Peyer's patch (tissue), 4 donors: ENCODE measurements around the gene PIAS4. TPM values are rescaled to one million over a fixed set of nuclear protein-coding genes. Genes with fewer than 3 reads are reported as not detected.
"Not testable (repeated sequence)": the region's sequence is repeated elsewhere in the genome, so short reads cannot be mapped to it uniquely, and the experiment has no call there.

Source experiments
- DNase-seq, 3 donors: peaks; one replicate each; pipeline ENCODE4 v3.0.0-alpha.2; 2017 to 2019
- H3K27ac ChIP-seq, 4 donors: fragments of 200-600 bp; sonication (generic); one replicate each; pipeline ENCODE4 v1.5.1; 2016 to 2019
- H3K27me3 ChIP-seq, 2 donors: fragments of 200-600 bp; sonication (generic); one replicate each; pipeline ENCODE4 v1.5.1; 2019
- H3K36me3 ChIP-seq, 3 donors: fragments of 200-600 bp; sonication (generic); one replicate each; pipeline ENCODE4 v1.5.1; 2016 to 2019
- H3K4me1 ChIP-seq, 4 donors: fragments of 200-600 bp; sonication (generic); one replicate each; pipeline ENCODE4 v1.5.1; 2016 to 2019
- H3K4me3 ChIP-seq, 4 donors: fragments of 200-600 bp; sonication (generic); 1 replicate in 3 of 4; 2 replicates in 1 of 4; pipeline ENCODE4 v1.5.1; 2016 to 2019; ENCODE audit warnings: mild to moderate bottlenecking in 1 of 4
- H3K9me3 ChIP-seq, 4 donors: fragments of 200-600 bp; sonication (generic); one replicate each; pipeline ENCODE4 v1.5.1; 2016 to 2019; ENCODE audit warnings: mild to moderate bottlenecking in 1 of 4
- POLR2A ChIP-seq, 2 donors: fragments of 450-650 bp; IDR thresholded peaks; one replicate each; pipeline ENCODE4 v1.5.1; 2017; ENCODE audit warnings: antibody characterized with exemption in 2 of 2, mild to moderate bottlenecking in 2 of 2, moderate library complexity in 2 of 2
- total RNA-seq, 4 donors: library from RNA; depleted of rRNA; stranded (reverse); fragments of >200 nt; gene quantifications; one replicate each; pipeline ENCODE4 v1.1.0, GENCODE V29; 2016
- TF ChIP-seq, protein P1 (sequence below), 6 experiments: fragments of 450-650 bp in 4 of 6; fragments of 200-600 bp in 2 of 6; sonication (generic) in 1 of 6; IDR thresholded peaks; one replicate each; pipeline ENCODE4 v1.5.1; 2017 to 2019; ENCODE audit warnings: antibody characterized with exemption in 6 of 6, mild to moderate bottlenecking in 3 of 6, moderate library complexity in 1 of 6

The PIAS4 gene
- total RNA-seq, 4 donors from 2014 or later = 15.9 to 47.9 (median 24.2) TPM

GRCh38 chr19:4009990-4010807 lies 2.7 kb downstream of the PIAS4 start:
- Histone ChIP-seq H3K4me3 (peak overlapping the region in 1 of 4 donors; percentile 4), H3K27me3 (no peaks in the 10 kb centered on the region), H3K4me1 (peaks cover 0 to 55% (median 16%) of the 10 kb centered on the region in 4 donors), H3K36me3 (peaks cover 0 to 27% (median 0%) of the 10 kb centered on the region in 3 donors), H3K9me3 (no peaks in the 10 kb centered on the region), H3K27ac (peak overlapping the region in 1 of 4 donors; percentile 42)
- DNase-seq = peak in 1 of 3 donors; percentile 40
- TF ChIP-seq, protein P1, sequence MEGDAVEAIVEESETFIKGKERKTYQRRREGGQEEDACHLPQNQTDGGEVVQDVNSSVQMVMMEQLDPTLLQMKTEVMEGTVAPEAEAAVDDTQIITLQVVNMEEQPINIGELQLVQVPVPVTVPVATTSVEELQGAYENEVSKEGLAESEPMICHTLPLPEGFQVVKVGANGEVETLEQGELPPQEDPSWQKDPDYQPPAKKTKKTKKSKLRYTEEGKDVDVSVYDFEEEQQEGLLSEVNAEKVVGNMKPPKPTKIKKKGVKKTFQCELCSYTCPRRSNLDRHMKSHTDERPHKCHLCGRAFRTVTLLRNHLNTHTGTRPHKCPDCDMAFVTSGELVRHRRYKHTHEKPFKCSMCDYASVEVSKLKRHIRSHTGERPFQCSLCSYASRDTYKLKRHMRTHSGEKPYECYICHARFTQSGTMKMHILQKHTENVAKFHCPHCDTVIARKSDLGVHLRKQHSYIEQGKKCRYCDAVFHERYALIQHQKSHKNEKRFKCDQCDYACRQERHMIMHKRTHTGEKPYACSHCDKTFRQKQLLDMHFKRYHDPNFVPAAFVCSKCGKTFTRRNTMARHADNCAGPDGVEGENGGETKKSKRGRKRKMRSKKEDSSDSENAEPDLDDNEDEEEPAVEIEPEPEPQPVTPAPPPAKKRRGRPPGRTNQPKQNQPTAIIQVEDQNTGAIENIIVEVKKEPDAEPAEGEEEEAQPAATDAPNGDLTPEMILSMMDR (IDR thresholded peaks at IDR 0.05) = no peak
- no peak for TF ChIP-seq POLR2A (IDR thresholded peaks at IDR 0.05)

DNA sequence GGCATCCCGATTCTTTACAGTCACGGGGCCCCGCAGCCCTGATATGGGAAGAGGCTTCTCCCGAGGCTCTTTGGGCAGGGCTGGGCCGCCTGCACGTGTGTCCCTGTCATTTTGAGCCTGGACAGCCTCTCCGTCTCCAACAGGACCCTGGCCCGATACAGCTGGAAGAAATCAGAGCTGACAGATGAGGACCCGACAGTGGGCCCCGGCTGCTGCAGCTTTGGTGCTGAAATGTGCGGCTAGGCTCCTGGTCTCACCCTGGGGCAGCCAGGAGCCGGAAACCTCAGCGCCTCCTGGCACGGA lies 3.2 kb downstream of the PIAS4 start:
- Histone ChIP-seq H3K4me3 (peak overlapping the region in 1 of 4 donors; percentile 4), H3K27ac (peak overlapping the region in 1 of 4 donors; percentile 42), H3K4me1 (peaks cover 0 to 59% (median 16%) of the 10 kb centered on the region in 4 donors), H3K9me3 (no peaks in the 10 kb centered on the region), H3K36me3 (peaks cover 0 to 31% (median 0%) of the 10 kb centered on the region in 3 donors), H3K27me3 (no peaks in the 10 kb centered on the region)
- TF ChIP-seq POLR2A (IDR thresholded peaks at IDR 0.05) = no peak
- TF ChIP-seq, protein P1 (IDR thresholded peaks at IDR 0.05) = no peak
- DNase-seq = no peak

- DNase-seq, H3K9me3 ChIP-seq, H3K4me3 ChIP-seq, H3K27me3 ChIP-seq: not testable (repeated sequence)
- peaks cover 0 to 36% (median 0%) of the 10 kb centered on the region in 3 donors for H3K36me3 ChIP-seq
- H3K4me1 ChIP-seq = peaks cover 0 to 57% (median 15%) of the 10 kb centered on the region in 4 donors
- peak overlapping the region in 1 of 4 donors; percentile 42 for H3K27ac ChIP-seq
These were observed 3.9 kb downstream of the PIAS4 start for GRCh38 chr19:4011430-4011829.

GRCh38 chr19:4012092-4012974 lies 4.8 kb downstream of the PIAS4 start:
- Histone ChIP-seq H3K27ac (peak overlapping the region in 1 of 4 donors; percentile 56), H3K4me3 (no peak overlapping the region), H3K9me3 (no peaks in the 10 kb centered on the region), H3K27me3 (no peaks in the 10 kb centered on the region), H3K36me3 (peaks cover 0 to 36% (median 0%) of the 10 kb centered on the region in 3 donors), H3K4me1 (peaks cover 0 to 53% (median 14%) of the 10 kb centered on the region in 4 donors)
- TF ChIP-seq, protein P1 (IDR thresholded peaks at IDR 0.05) = no peak
- no peak for TF ChIP-seq POLR2A (IDR thresholded peaks at IDR 0.05)
- DNase-seq = peak in 1 of 3 donors; percentile 46

GRCh38 chr19:4012975-4013634 lies 5.6 kb downstream of the PIAS4 start:
- H3K9me3 ChIP-seq = no peaks in the 10 kb centered on the region
- peaks cover 0 to 37% (median 0%) of the 10 kb centered on the region in 3 donors for H3K36me3 ChIP-seq
- H3K4me3 ChIP-seq = no peak overlapping the region
- H3K4me1 ChIP-seq = peaks cover 0 to 52% (median 13%) of the 10 kb centered on the region in 4 donors
- TF ChIP-seq, protein P1 (IDR thresholded peaks at IDR 0.05) = no peak
- no peak for TF ChIP-seq POLR2A (IDR thresholded peaks at IDR 0.05)
- H3K27ac ChIP-seq = peak overlapping the region in 1 of 4 donors; percentile 56
- no peaks in the 10 kb centered on the region for H3K27me3 ChIP-seq
- peak in 1 of 3 donors; percentile 44 for DNase-seq
